GM23338 (cell line): ENCODE results near the gene ABO. TPM values are rescaled to one million over a fixed set of nuclear protein-coding genes. Genes with fewer than 3 reads are reported as not detected.

Experiments
- POLR2AphosphoS5 ChIP-seq: IDR thresholded peaks from 2 replicates; pipeline ENCODE4 v1.6.1; 2016; ENCODE audit warnings: antibody characterized with exemption, low read depth
- STAT1 ChIP-seq: IDR thresholded peaks from one replicate; pipeline ENCODE4 v1.6.1; 2016; ENCODE audit warnings: antibody characterized with exemption; ENCODE audit not compliant: unreplicated experiment
- ZNF114 ChIP-seq: fragments of 250-450 bp; sonication (Bioruptor Pico); IDR thresholded peaks from 2 replicates; pipeline ENCODE4 v1.5.0; 2020; ENCODE audit warnings: mild to moderate bottlenecking, moderate library complexity
- polyA plus RNA-seq: library from polyadenylated mRNA; unstranded; fragments of >200 nt; fragmentation: Nextera tagmentation; extraction: Ambion mirVana; gene quantifications from 2 replicates; pipeline ENCODE4 v1.2.1, GENCODE V29; 2016
- total RNA-seq: library from RNA; depleted of rRNA; stranded (reverse); fragments of >200 nt; shearing (Covaris generic); gene quantifications from 2 replicates; pipeline ENCODE4 v1.2.3, GENCODE V29; 2014
- TF ChIP-seq, protein P1 (sequence below): fragments of 250-450 bp; sonication (Bioruptor Pico); IDR thresholded peaks from 2 replicates; pipeline ENCODE4 v1.5.0; 2020; ENCODE audit warnings: mild to moderate bottlenecking, moderate library complexity
- TF ChIP-seq, protein P2 (sequence below), 2 experiments: fragments of 200-600 bp in 1 of 2; sonication (generic) in 1 of 2; conservative IDR thresholded peaks; 2 replicates each; pipeline versions ENCODE4 v1.5.1 to v1.6.1; 2016 to 2017; ENCODE audit warnings: antibody characterized with exemption in 2 of 2, low read depth in 2 of 2, mild to moderate bottlenecking in 2 of 2, moderate library complexity in 1 of 2

ABO gene
- total and polyA plus RNA-seq, 2 experiments from 2014 or later: 0.28 to 0.34 TPM

DNA sequence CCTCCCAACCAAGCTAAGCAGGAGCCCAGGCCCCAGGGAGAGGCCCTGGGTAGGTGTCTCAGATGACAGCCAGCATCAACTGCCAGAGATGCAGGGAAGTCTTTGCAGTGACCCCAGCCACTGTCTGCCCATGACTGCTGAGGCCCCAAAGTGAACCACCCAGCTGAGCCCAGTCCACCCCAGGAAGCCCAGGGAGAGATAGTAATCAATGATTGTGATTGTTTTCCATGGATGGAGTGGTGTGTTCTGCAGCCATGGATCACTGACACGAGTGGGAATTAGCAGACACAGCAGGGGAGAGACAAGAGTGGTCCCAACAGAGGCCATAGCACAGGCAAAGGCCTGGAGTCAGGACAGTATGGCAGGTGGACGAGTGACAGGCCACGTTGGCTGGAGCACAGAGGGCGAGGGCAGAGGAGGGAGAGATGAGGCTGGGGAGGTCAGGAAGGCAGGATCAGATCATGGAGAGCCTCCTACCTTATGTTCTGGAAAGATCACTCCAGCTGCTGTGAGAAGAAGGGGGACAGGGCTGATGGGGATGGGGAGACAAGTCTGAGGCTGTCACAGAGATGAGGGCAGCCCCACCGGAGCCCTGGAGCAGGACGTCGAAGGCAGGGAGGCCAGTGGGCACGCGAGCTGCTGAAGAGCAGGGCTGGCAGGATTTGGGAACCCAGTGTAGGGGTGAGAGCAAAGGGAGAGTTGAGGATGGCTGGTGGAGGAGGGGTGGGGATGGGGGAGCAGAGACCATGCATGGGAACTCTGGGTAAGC lies 14.5 kb downstream of the ABO start (continued):
- TF ChIP-seq, protein P1, sequence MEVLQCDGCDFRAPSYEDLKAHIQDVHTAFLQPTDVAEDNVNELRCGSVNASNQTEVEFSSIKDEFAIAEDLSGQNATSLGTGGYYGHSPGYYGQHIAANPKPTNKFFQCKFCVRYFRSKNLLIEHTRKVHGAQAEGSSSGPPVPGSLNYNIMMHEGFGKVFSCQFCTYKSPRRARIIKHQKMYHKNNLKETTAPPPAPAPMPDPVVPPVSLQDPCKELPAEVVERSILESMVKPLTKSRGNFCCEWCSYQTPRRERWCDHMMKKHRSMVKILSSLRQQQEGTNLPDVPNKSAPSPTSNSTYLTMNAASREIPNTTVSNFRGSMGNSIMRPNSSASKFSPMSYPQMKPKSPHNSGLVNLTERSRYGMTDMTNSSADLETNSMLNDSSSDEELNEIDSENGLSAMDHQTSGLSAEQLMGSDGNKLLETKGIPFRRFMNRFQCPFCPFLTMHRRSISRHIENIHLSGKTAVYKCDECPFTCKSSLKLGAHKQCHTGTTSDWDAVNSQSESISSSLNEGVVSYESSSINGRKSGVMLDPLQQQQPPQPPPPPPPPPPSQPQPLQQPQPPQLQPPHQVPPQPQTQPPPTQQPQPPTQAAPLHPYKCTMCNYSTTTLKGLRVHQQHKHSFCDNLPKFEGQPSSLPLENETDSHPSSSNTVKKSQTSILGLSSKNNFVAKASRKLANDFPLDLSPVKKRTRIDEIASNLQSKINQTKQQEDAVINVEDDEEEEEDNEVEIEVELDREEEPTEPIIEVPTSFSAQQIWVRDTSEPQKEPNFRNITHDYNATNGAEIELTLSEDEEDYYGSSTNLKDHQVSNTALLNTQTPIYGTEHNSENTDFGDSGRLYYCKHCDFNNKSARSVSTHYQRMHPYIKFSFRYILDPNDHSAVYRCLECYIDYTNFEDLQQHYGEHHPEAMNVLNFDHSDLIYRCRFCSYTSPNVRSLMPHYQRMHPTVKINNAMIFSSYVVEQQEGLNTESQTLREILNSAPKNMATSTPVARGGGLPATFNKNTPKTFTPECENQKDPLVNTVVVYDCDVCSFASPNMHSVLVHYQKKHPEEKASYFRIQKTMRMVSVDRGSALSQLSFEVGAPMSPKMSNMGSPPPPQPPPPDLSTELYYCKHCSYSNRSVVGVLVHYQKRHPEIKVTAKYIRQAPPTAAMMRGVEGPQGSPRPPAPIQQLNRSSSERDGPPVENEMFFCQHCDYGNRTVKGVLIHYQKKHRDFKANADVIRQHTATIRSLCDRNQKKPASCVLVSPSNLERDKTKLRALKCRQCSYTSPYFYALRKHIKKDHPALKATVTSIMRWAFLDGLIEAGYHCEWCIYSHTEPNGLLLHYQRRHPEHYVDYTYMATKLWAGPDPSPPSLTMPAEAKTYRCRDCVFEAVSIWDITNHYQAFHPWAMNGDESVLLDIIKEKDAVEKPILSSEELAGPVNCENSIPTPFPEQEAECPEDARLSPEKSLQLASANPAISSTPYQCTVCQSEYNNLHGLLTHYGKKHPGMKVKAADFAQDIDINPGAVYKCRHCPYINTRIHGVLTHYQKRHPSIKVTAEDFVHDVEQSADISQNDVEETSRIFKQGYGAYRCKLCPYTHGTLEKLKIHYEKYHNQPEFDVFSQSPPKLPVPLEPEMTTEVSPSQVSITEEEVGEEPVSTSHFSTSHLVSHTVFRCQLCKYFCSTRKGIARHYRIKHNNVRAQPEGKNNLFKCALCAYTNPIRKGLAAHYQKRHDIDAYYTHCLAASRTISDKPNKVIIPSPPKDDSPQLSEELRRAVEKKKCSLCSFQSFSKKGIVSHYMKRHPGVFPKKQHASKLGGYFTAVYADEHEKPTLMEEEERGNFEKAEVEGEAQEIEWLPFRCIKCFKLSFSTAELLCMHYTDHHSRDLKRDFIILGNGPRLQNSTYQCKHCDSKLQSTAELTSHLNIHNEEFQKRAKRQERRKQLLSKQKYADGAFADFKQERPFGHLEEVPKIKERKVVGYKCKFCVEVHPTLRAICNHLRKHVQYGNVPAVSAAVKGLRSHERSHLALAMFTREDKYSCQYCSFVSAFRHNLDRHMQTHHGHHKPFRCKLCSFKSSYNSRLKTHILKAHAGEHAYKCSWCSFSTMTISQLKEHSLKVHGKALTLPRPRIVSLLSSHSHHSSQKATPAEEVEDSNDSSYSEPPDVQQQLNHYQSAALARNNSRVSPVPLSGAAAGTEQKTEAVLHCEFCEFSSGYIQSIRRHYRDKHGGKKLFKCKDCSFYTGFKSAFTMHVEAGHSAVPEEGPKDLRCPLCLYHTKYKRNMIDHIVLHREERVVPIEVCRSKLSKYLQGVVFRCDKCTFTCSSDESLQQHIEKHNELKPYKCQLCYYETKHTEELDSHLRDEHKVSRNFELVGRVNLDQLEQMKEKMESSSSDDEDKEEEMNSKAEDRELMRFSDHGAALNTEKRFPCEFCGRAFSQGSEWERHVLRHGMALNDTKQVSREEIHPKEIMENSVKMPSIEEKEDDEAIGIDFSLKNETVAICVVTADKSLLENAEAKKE (CRISPR knock-in tag): no peak
- TF ChIP-seq POLR2AphosphoS5 (no peak), ZNF114 (CRISPR knock-in tag) (no peak), STAT1 (no peak)
- TF ChIP-seq, protein P2, sequence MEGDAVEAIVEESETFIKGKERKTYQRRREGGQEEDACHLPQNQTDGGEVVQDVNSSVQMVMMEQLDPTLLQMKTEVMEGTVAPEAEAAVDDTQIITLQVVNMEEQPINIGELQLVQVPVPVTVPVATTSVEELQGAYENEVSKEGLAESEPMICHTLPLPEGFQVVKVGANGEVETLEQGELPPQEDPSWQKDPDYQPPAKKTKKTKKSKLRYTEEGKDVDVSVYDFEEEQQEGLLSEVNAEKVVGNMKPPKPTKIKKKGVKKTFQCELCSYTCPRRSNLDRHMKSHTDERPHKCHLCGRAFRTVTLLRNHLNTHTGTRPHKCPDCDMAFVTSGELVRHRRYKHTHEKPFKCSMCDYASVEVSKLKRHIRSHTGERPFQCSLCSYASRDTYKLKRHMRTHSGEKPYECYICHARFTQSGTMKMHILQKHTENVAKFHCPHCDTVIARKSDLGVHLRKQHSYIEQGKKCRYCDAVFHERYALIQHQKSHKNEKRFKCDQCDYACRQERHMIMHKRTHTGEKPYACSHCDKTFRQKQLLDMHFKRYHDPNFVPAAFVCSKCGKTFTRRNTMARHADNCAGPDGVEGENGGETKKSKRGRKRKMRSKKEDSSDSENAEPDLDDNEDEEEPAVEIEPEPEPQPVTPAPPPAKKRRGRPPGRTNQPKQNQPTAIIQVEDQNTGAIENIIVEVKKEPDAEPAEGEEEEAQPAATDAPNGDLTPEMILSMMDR (conservative IDR thresholded peaks at IDR 0.05; ENCODE audit: low read depth in 2 of 2): no peak
